HepG2 (cell line): Measurements from ENCODE around the gene SOX13. TPM values are rescaled to one million over a fixed set of nuclear protein-coding genes. Genes with fewer than 3 reads are reported as not detected.
A peak's percentile ranks its signal among the peaks of the same experiment; 100 is the strongest.

Source experiments
- CBX2 ChIP-seq, 2 experiments: fragments of 200-600 bp in 1 of 2; sonication (generic); formaldehyde crosslinking in 1 of 2; IDR thresholded peaks; 2 replicates each; pipeline versions ENCODE4 v1.7.0 to v1.8.1; 2018 to 2022; ENCODE audit warnings: low read depth in 2 of 2, low read length in 1 of 2, mild to moderate bottlenecking in 1 of 2, missing genetic modification reagents in 1 of 2
- CREB3 ChIP-seq: sonication (generic); formaldehyde crosslinking; IDR thresholded peaks from 2 replicates; pipeline ENCODE4 v1.5.0; 2020; ENCODE audit warnings: missing genetic modification reagents
- GATAD2A ChIP-seq: IDR thresholded peaks from 2 replicates; pipeline ENCODE4 v1.6.1; 2016
- GTF3A ChIP-seq: sonication (generic); formaldehyde crosslinking; conservative IDR thresholded peaks from 2 replicates; pipeline ENCODE4 v1.4.0; 2020; ENCODE audit warnings: mild to moderate bottlenecking, missing genetic modification reagents
- HMGXB4 ChIP-seq, 2 experiments: sonication (generic) in 1 of 2; formaldehyde crosslinking in 1 of 2; IDR thresholded peaks; 2 replicates each; pipeline versions ENCODE4 v1.4.0 to v1.6.1; 2018 to 2020; ENCODE audit warnings: missing genetic modification reagents in 2 of 2, borderline replicate concordance in 1 of 2, low read depth in 1 of 2, mild to moderate bottlenecking in 1 of 2, missing biosample characterization in 1 of 2
- HNF4G ChIP-seq, 2 experiments: sonication (generic) in 1 of 2; formaldehyde crosslinking in 1 of 2; IDR thresholded peaks; 2 replicates each; pipeline versions ENCODE4 v1.4.0 to v1.6.1; 2011 to 2020; ENCODE audit warnings: borderline replicate concordance in 2 of 2, low read depth in 2 of 2, mild to moderate bottlenecking in 2 of 2, low read length in 1 of 2, missing genetic modification reagents in 1 of 2, moderate library complexity in 1 of 2
- KAT8 ChIP-seq: IDR thresholded peaks from 2 replicates; pipeline ENCODE4 v1.6.1; 2016; ENCODE audit warnings: missing genetic modification reagents, missing compliant biosample characterization
- KDM3A ChIP-seq: IDR thresholded peaks from 2 replicates; pipeline ENCODE4 v1.6.1; 2018; ENCODE audit warnings: low read depth, missing compliant biosample characterization
- NPAS2 ChIP-seq: sonication (generic); formaldehyde crosslinking; IDR thresholded peaks from 2 replicates; pipeline ENCODE4 v1.8.0; 2022; ENCODE audit warnings: mild to moderate bottlenecking, missing genetic modification reagents, borderline replicate concordance
- PAX8 ChIP-seq: sonication (generic); formaldehyde crosslinking; IDR thresholded peaks from 2 replicates; pipeline ENCODE4 v1.8.0; 2022; ENCODE audit warnings: mild to moderate bottlenecking, missing genetic modification reagents, borderline replicate concordance
- PLRG1 ChIP-seq: fragments of 450-650 bp; conservative IDR thresholded peaks from 2 replicates; pipeline ENCODE4 v1.6.1; 2016
- RAD21 ChIP-seq: fragments of 450-650 bp; formaldehyde crosslinking; IDR thresholded peaks from 2 replicates; pipeline ENCODE4 v1.5.0; 2020; ENCODE audit warnings: mild to moderate bottlenecking
- RARA ChIP-seq: IDR thresholded peaks from 2 replicates; pipeline ENCODE4 v1.6.1; 2016; ENCODE audit warnings: missing genetic modification reagents, missing compliant biosample characterization
- RORA ChIP-seq: sonication (generic); formaldehyde crosslinking; IDR thresholded peaks from 2 replicates; pipeline ENCODE4 v1.5.0; 2020; ENCODE audit warnings: mild to moderate bottlenecking, missing genetic modification reagents, moderate library complexity
- SMC3 ChIP-seq: IDR thresholded peaks from 2 replicates; pipeline ENCODE4 v1.6.1; 2011; ENCODE audit warnings: low read length, improper control_type of control experiment
- SOX5 ChIP-seq: IDR thresholded peaks from 2 replicates; pipeline ENCODE4 v1.6.1; 2016; ENCODE audit warnings: borderline replicate concordance
- STAG1 ChIP-seq: sonication (generic); formaldehyde crosslinking; IDR thresholded peaks from 2 replicates; pipeline ENCODE4 v1.4.0; 2020; ENCODE audit warnings: missing genetic modification reagents
- TAF1 ChIP-seq: sonication (generic); formaldehyde crosslinking; IDR thresholded peaks from 2 replicates; pipeline ENCODE4 v1.4.0; 2020; ENCODE audit warnings: missing genetic modification reagents
- ZNF143 ChIP-seq: sonication (generic); formaldehyde crosslinking; IDR thresholded peaks from 2 replicates; pipeline ENCODE4 v1.4.0; 2020; ENCODE audit warnings: missing genetic modification reagents
- ZNF160 ChIP-seq: sonication (generic); formaldehyde crosslinking; IDR thresholded peaks from 2 replicates; pipeline ENCODE4 v1.8.0; 2022; ENCODE audit warnings: mild to moderate bottlenecking, inconsistent platforms, missing genetic modification reagents
- ZNF17 ChIP-seq: sonication (generic); formaldehyde crosslinking; IDR thresholded peaks from 2 replicates; pipeline ENCODE4 v1.5.0; 2020; ENCODE audit warnings: mild to moderate bottlenecking, missing genetic modification reagents
- ZNF232 ChIP-seq: sonication (generic); formaldehyde crosslinking; IDR thresholded peaks from 2 replicates; pipeline ENCODE4 v1.4.0; 2020; ENCODE audit warnings: missing genetic modification reagents, borderline replicate concordance
- ZNF281 ChIP-seq: sonication (generic); formaldehyde crosslinking; IDR thresholded peaks from 2 replicates; pipeline ENCODE4 v1.4.0; 2020; ENCODE audit warnings: missing genetic modification reagents, borderline replicate concordance
- ZNF331 ChIP-seq: sonication (generic); formaldehyde crosslinking; IDR thresholded peaks from 2 replicates; pipeline ENCODE4 v1.4.0; 2020; ENCODE audit warnings: missing genetic modification reagents
- ZNF382 ChIP-seq: sonication (generic); formaldehyde crosslinking; IDR thresholded peaks from 2 replicates; pipeline ENCODE4 v1.5.0; 2020; ENCODE audit warnings: missing genetic modification reagents, mild to moderate bottlenecking, borderline replicate concordance
- ZNF629 ChIP-seq: sonication (generic); formaldehyde crosslinking; conservative IDR thresholded peaks from 2 replicates; pipeline ENCODE4 v1.5.0; 2020; ENCODE audit warnings: missing genetic modification reagents
- ZNF720 ChIP-seq: sonication (generic); formaldehyde crosslinking; IDR thresholded peaks from 2 replicates; pipeline ENCODE4 v1.4.0; 2020; ENCODE audit warnings: missing genetic modification reagents
- polyA plus RNA-seq, 8 experiments: library from polyadenylated mRNA; depleted of rRNA in 3 of 8; stranded (reverse) in 7 of 8; unstranded in 1 of 8; fragments of >200 nt; fragmentation: Illumina TruSeq in 4 of 8; extraction: Trizol in 4 of 8; gene quantifications; 2 replicates each; pipeline versions ENCODE4 v1.2.1 to v1.2.3, GENCODE V29; 2011 to 2016; ENCODE audit warnings: low read depth in 4 of 8, missing spikeins in 1 of 8, mixed read lengths in 1 of 8; ENCODE audit not compliant: insufficient read depth in 1 of 8
- total RNA-seq, 5 experiments: library from RNA; depleted of rRNA; stranded (reverse); fragments of >200 nt; fragmentation: Illumina TruSeq; extraction: Trizol; gene quantifications; 2 replicates each; pipeline ENCODE4 v1.2.3, GENCODE V29; 2016; ENCODE audit warnings: low read depth in 1 of 5

SOX13 gene
- total and polyA plus RNA-seq, 2 of the 13 experiments (the other 11 are each of a cell fraction or from before 2014, with no cell fraction given): 13.3 to 15.8 TPM

GRCh38 chr1:204162494-204163074 is 89.7 kb downstream of the SOX13 start (continued):
- TF ChIP-seq HMGXB4 (CRISPR knock-in tag; IDR thresholded peaks at IDR 0.05; ENCODE audit: borderline replicate concordance in 1 of 2, low read depth in 1 of 2) (peak; percentile 18 to 46; a peak in 1 of 4 replicates), ZNF232 (no peak), ZNF17 (CRISPR knock-in tag) (no peak), TAF1 (no peak), CBX2 (IDR thresholded peaks at IDR 0.05; ENCODE audit: low read depth, low read length) (no peak), CBX2 (CRISPR knock-in tag; IDR thresholded peaks at IDR 0.05; ENCODE audit: low read depth) (no peak), NPAS2 (CRISPR knock-in tag) (no peak), KDM3A (0 out of 2 replicates have a peak, but pooled peaks have one; percentile 49), ZNF143 (no peak), ZNF629 (no peak), KAT8 (CRISPR knock-in tag) (0 out of 2 replicates have a peak, but pooled peaks have one; percentile 20), RAD21 (CRISPR knock-in tag) (peak; percentile 96), SOX5 (no peak), STAG1 (CRISPR knock-in tag) (peak; percentile 98), SMC3 (peak; percentile 74; the same call in 1 of the 2 replicates), RARA (no peak), ZNF160 (CRISPR knock-in tag) (no peak), ZNF331 (no peak), ZNF281 (no peak), HNF4G (IDR thresholded peaks at IDR 0.05; ENCODE audit: borderline replicate concordance, low read depth, low read length) (no peak), HNF4G (CRISPR knock-in tag; IDR thresholded peaks at IDR 0.05; ENCODE audit: borderline replicate concordance, low read depth) (no peak), CREB3 (CRISPR knock-in tag) (no peak), ZNF382 (CRISPR knock-in tag) (no peak), RORA (no peak), ZNF720 (CRISPR knock-in tag) (no peak), GTF3A (CRISPR knock-in tag) (no peak), PAX8 (CRISPR knock-in tag) (no peak), PLRG1 (no peak), GATAD2A (CRISPR knock-in tag) (peak; percentile 46; the same call in 1 of the 2 replicates)
